Measurements from ENCODE around the gene CISD2.
"Not testable (repeated sequence)": the region's sequence is repeated elsewhere in the genome, so short reads cannot be mapped to it uniquely, and the experiment has no call there.

The CISD2 gene, protein sequence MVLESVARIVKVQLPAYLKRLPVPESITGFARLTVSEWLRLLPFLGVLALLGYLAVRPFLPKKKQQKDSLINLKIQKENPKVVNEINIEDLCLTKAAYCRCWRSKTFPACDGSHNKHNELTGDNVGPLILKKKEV

GRCh38 chr4:102868781-102869568, at the start of gene CISD2:
Gene CISD2, plus strand, starts transcription at chr4:102868992. Its CDS starts 93 bp downstream, at chr4:102869085.
- DNase-seq (ENCODE audit: low spot score): peak; percentile 94

DNA sequence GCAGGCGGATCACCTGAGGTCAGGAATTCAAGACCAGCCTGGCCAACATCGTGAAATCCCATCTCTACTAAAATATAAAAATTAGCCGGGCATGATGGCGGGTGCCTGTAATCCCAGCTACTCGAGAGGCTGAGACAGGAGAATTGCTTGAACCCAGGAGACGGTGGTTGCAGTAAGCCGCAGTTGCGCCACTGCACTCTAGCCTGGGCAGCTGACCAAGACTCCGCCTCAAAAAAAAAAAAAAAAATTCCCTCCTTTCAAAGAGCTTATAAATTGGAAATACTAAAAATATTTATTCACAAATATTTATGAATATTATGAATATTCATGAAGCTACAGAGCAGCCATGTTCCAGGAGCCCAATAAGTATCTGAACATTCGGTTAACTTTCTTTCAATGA, 49.7 kb upstream of the CISD2 start:
- not testable (repeated sequence) for DNase-seq (ENCODE audit: low spot score)

DNA sequence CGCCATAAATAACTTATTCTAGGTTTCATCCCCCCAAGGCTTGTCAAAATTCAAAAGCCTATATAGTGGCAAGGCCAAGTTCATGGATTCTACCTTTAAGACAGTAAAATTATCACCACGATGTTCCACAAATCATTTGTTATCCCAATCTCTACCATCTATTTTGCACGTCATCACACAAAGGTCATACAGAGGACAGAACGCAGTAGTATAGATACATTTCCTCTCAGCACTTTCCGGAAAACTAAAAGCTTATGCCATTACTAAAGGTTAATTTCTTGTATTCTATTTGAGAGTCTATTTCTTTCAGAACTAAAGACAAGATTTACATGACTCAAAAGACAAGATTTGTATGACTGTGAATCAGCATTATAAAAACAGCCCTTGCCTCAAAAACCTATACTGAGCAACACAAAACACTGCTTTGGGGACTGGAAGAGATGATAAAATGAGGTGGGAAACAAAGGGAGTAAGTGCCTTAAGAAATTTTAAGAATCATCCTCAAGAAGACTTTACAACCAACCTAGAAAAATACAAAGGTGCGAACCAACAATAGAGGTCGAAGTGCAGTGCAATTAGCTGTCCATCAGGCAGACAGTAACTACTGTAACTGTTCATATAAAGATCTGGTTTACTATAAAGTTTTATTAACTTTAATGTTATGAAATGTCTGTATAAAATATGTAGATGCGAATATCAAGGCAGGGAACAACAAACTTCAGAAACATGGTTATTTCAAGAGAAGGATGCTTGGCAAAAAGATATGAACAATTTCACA, 49.0 kb upstream of the CISD2 start:
- no peak for DNase-seq (ENCODE audit: low spot score)

DNA sequence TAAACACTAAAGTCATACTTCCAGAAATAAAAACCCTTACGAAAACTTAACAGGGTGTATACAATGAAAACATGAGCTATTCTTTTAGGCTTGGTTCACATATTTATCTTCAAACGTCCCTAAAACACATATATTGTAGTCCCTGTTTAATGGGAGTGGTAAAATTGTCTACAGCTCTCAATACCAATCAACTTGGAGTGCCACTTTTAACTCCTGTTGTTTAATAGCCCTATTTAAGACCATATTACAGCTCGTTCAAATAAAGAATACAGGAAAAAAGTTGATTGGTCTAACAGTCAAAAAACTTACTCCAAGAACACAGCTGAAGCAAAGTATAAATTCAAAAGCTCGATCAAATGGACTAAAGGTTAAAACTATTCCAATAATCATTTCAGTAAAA, 45.3 kb upstream of the CISD2 start:
- DNase-seq (ENCODE audit: low spot score): no peak

- DNase-seq (ENCODE audit: low spot score): peak; percentile 36
Measured at GRCh38 chr4:102823897-102824296, 44.9 kb upstream of the CISD2 start.

- peak; percentile 45 for DNase-seq (ENCODE audit: low spot score)
Measured at GRCh38 chr4:102824398-102824797, 44.4 kb upstream of the CISD2 start.

- DNase-seq (ENCODE audit: low spot score): peak; percentile 93
Measured at GRCh38 chr4:102825261-102826091, 43.3 kb upstream of the CISD2 start.

GRCh38 chr4:102826105-102826889, 42.5 kb upstream of the CISD2 start:
- no peak for DNase-seq (ENCODE audit: low spot score)

DNA sequence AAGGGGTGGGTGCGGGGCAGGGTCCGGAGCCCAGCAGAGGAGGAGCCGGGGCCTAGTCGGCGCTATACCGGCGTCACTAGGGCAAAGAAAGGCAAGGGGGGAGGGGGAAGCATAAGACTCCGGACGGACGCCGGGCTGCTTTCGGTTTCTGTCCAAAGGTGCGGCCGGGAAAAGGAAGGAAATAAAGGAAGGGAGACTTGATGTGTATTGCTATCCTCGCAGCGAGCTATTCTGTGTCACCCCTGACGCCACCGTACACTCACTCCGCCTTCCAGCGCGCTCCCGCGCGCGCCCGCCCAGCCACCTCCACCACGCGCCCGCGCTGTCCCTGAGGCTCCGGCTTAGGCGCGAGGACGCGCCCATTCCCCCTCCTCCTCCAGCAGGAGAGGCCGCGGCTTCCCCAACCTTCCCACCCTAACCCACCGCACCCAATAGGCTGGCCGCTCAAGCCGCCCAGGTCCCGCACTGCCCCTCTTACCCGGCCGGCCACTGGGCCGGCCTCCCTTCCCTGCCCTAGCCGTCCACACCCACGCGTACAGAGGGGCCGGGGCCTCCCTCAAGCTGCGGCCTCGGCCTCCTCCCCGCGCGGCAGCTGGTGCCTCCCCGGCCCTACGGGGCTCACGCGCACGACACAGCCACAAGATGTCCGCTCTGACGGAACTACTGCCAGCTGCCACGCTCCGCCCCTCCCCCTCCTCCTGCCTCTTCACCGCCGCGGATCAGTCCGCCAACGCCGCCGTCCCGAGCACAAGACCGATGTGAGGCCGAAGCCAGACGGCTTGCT, 41.7 kb upstream of the CISD2 start, which contains the start of gene UBE2D3:
Gene UBE2D3, minus strand, starts transcription at position 662 of the 784 bp plus-strand sequence. CDS start 1,043 bp downstream, outside the sequence.
- peak; percentile 92 for DNase-seq (ENCODE audit: low spot score)

- peak; percentile 100 for DNase-seq (ENCODE audit: low spot score)
Measured at GRCh38 chr4:102827674-102828496, 40.9 kb upstream of the CISD2 start.

DNA sequence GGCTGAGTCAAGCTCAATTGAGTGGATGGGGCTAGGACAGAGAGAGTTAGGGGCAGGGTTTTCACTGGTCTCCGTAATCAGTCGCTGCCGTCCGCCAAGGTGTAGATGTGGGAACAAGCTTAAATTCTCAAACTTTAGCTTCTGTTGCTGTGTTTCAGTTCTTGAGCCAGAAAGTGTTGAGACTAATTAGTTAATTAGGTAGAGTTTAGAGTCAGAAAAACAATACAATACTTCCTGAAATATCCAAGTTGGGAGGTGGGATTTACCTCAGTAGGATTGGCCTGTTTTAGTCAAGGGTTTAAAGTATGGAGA, 40.3 kb upstream of the CISD2 start:
- DNase-seq (ENCODE audit: low spot score): no peak

- no peak for DNase-seq (ENCODE audit: low spot score)
Measured at GRCh38 chr4:102829803-102830202, 39.0 kb upstream of the CISD2 start.

GRCh38 chr4:102832105-102832504, 36.7 kb upstream of the CISD2 start:
- no peak for DNase-seq (ENCODE audit: low spot score)

GRCh38 chr4:102832667-102833066, 36.1 kb upstream of the CISD2 start:
- no peak for DNase-seq (ENCODE audit: low spot score)

- DNase-seq (ENCODE audit: low spot score): no peak
Measured at GRCh38 chr4:102836596-102836995, 32.2 kb upstream of the CISD2 start.

DNA sequence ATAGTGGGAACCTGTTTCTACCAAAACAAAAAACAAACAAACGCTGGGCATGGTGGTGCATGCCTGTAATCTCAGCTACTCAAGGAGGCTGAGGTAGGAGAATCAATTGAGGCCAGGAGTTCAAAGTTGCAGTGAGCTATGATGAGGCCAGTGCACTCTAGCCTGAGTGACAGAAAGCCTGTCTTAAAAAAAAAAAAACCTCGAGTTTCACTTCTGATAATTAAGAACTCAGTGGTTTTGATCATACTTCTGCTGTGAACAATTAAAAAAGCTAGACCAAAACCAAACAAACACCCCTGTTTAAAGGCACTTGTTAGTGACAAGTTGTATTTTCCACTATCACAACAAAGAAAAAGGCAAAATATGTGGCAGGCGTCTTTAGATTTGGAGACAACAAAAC, 26.4 kb upstream of the CISD2 start:
- DNase-seq (ENCODE audit: low spot score): no peak

DNA sequence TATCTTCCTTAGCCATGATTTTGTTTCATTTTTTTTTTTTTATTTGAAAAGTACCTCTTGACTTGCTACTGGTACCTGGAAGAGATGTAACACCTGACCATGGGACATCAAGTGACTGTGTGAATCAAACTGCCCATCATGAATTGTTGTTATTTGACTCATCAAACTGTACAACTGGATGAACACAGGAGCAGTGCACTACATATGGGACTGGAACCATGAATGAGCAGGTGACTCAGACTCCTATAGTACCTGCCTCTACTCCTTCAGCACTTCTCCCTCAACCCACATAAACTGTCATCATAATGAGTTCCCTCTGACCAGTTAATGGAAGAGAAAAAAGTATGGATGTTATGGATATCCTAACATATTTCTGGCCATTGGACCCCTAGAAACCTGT, 25.5 kb upstream of the CISD2 start:
- DNase-seq (ENCODE audit: low spot score): no peak

DNA sequence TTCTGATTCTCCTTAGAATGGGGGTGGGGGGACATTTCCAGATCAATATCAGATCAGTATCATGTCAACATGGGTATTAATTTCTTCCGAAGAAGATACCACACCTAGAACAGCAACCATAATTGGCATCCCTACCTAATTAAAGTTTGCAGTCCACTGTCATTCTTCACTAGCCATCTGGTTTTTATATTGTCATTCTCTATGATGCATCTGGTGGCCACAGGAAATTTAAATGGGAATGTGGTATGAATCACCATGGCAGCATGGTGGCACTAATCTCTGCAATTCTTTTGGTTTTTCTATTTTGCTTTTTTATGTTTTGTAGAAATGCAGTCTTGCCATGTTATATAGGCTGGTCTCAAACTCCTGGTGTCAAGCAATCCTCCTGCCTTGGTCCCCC, 24.9 kb upstream of the CISD2 start:
- DNase-seq (ENCODE audit: low spot score): no peak

DNA sequence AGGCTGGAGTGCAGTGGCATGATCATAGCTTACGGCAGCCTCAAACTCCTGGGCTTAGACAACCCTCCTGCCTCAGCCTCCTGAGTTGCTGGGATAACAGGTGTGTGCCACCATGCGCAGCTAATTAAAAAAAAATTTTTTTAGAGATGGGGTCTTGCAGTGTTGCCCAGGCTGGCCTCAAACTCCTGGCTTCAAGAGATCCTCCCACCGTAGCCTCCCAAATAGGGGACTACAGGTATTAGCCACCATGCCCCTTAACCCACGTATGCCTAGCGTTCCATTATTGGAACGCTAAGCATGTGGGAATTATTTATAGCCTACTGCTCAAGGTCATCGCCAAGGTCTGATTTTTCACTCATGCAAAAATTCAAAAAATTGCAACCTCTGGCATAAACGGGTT, 21.1 kb upstream of the CISD2 start:
- DNase-seq (ENCODE audit: low spot score): no peak
